ENCODE data around the gene C4BPA. TPM values are rescaled to one million over a fixed set of nuclear protein-coding genes. Genes with fewer than 3 reads are reported as not detected.

The C4BPA gene
- not detected in 2 replicates for total RNA-seq

GRCh38 chr1:207103892-207104373 is at the start of gene C4BPA:
TSS of gene C4BPA (plus strand) at chr1:207104233. CDS start at chr1:207113026, 8,793 bp downstream.

GRCh38 chr1:207088701-207089626 is 15.1 kb upstream of the C4BPA start, which contains the start of gene C4BPB:
TSS of gene C4BPB (plus strand) at chr1:207088860. CDS start at chr1:207089532, 672 bp downstream.

Other genes with a start within 250 kb of the C4BPA start
- gene IL20, start 238.6 kb upstream of the C4BPA start, total RNA-seq, result not detected in 2 replicates
- not detected in 2 replicates for gene IL24, start 206.8 kb upstream of the C4BPA start, total RNA-seq
- 0.12 TPM in 1 of 2 replicates, not detected in the other for gene FCMR, start 182.3 kb upstream of the C4BPA start, total RNA-seq
- gene PIGR, start 157.8 kb upstream of the C4BPA start, total RNA-seq, result not detected in 2 replicates
- not detected in 2 replicates for gene FCAMR, start 133.8 kb upstream of the C4BPA start, total RNA-seq
- under 0.01 TPM in 1 of 2 replicates, not detected in the other for gene C1orf116, start 71.5 kb upstream of the C4BPA start, total RNA-seq
- 5.4 and 6.2 TPM in 2 replicates for gene YOD1, start 53.0 kb upstream of the C4BPA start, total RNA-seq
- gene PFKFB2, start 51.0 kb upstream of the C4BPA start, total RNA-seq, result 8.3 and 10.3 TPM in 2 replicates
- not detected in 2 replicates for gene C4BPB, start 15.4 kb upstream of the C4BPA start, total RNA-seq
- 25.2 and 26.4 TPM in 2 replicates for gene CD55, start 217.4 kb downstream of the C4BPA start, total RNA-seq

Data from aortic smooth muscle cell (primary cell).